Ecto neural progenitor cell (in vitro differentiated cells): ENCODE results near the gene LRRC45.

Experiments used
- DNase-seq: peaks from one replicate; pipeline ENCODE4 v3.0.0-alpha.2; 2018; ENCODE audit warnings: low spot score

The LRRC45 gene

GRCh38 chr17:82019690-82020571 is 3.2 kb upstream of the LRRC45 start:
- peak; percentile 93 for DNase-seq

- DNase-seq, result no peak
These were observed 2.5 kb upstream of the LRRC45 start for GRCh38 chr17:82020572-82021106.

GRCh38 chr17:82021107-82021899 is 1.8 kb upstream of the LRRC45 start:
- no peak for DNase-seq

GRCh38 chr17:82021900-82022309 is 1.2 kb upstream of the LRRC45 start:
- no peak for DNase-seq

GRCh38 chr17:82022310-82022980 is 660 bp upstream of the LRRC45 start, which contains the start of gene CENPX:
TSS of gene CENPX (minus strand) at chr17:82022878. CDS start at chr17:82022861, 17 bp downstream.
- DNase-seq, result no peak

GRCh38 chr17:82023447-82024241 is 539 bp downstream of the LRRC45 start:
- no peak for DNase-seq

GRCh38 chr17:82024859-82025258 is 1.8 kb downstream of the LRRC45 start:
- no peak for DNase-seq

GRCh38 chr17:82025401-82026107 is 2.4 kb downstream of the LRRC45 start:
- DNase-seq, result no peak

- DNase-seq, result no peak
These were observed 5.1 kb downstream of the LRRC45 start for GRCh38 chr17:82028246-82028645.

GRCh38 chr17:82028966-82029365 is 5.9 kb downstream of the LRRC45 start:
- DNase-seq, result no peak

- no peak for DNase-seq
These were observed 6.3 kb downstream of the LRRC45 start for GRCh38 chr17:82029391-82029790.

- no peak for DNase-seq
These were observed 6.9 kb downstream of the LRRC45 start for GRCh38 chr17:82029990-82030469.

- DNase-seq, result peak; percentile 96
These were observed 7.6 kb downstream of the LRRC45 start for GRCh38 chr17:82030470-82031302.

GRCh38 chr17:82031303-82031884 is 8.3 kb downstream of the LRRC45 start, which contains the start of gene RAC3:
TSS of gene RAC3 (plus strand) at chr17:82031678. CDS start at chr17:82031762, 84 bp downstream.
- DNase-seq, result no peak

GRCh38 chr17:82031885-82032627 is 9.0 kb downstream of the LRRC45 start:
- peak; percentile 76 for DNase-seq

- DNase-seq, result no peak
These were observed 10.4 kb downstream of the LRRC45 start for GRCh38 chr17:82033359-82034085.

- no peak for DNase-seq
These were observed 11.4 kb downstream of the LRRC45 start for GRCh38 chr17:82034371-82035011.
